ENCODE results near the gene ASAP2.

ASAP2 gene

DNA sequence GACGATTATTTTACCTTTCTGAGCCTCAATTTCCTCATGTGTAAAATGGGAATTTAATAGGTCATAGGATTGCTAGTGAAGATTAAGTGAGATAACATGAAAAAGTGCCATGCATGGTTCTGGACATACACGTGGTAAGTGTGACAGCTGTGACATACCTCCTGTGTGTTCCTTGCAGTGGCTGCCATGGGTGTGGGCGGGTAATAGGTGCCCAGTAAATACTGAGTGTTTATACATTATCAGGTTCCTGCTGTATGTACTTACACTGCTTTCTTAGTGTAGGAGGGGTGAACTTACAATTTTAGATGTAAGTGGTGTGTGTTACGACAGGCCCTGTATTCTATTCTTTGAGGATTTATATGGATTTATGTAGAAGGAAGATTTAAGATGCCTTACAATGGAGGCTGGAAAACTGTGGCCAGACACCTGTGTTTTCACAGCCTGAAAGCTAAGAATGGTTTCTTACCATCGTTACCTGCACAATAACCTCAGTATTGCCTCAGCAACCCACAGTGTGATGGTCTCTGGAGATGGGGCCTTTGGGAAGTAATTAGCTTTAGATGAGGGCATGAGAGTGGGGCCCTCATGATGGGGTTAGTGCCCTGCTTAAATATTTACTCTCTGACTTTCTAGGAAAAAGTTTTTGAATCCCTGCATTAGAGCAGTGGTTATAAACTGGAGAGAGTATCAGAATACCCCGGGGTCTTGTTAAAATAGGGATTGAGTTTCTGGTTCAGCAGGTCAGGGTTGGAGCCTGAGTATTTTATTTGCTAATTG is 78.1 kb downstream of the ASAP2 start:
- Mint-ChIP-seq H3K9me3 (no peaks in the 10 kb centered on the region), H3K4me1 (no peaks in the 10 kb centered on the region), H3K36me3 (no peaks in the 10 kb centered on the region), H3K27me3 (peaks cover 22% of the 10 kb centered on the region), H3K4me3 (no peak overlapping the region), H3K27ac (no peak overlapping the region)
- CTCF ChIA-PET: no interaction called here
- no peak for DNase-seq

DNA sequence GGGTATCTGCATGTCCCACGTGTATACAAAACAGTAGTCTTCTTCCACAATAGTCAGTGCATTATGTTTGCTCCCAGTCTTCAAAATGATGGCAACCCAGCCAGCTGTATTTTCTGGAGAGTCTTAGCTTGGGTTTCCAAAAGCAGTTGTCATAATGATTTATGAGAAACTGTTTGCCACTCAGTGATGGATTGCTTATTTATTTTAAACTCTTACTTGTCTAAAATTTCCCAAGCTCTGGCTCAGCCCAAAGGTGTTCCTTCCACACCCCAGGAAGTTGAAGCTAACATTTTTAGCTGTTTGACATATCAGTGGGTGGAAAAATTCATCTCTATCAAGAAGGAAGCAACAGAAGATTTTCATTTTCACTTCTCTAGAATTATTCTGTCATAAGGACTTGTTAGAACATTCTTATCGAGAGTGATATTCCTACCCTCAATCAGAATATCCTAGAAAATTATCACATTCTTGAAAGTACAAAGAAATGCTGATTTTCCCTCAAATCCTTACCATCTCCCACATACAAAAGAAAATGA is 78.8 kb downstream of the ASAP2 start:
- CTCF ChIA-PET: no interaction called here

DNA sequence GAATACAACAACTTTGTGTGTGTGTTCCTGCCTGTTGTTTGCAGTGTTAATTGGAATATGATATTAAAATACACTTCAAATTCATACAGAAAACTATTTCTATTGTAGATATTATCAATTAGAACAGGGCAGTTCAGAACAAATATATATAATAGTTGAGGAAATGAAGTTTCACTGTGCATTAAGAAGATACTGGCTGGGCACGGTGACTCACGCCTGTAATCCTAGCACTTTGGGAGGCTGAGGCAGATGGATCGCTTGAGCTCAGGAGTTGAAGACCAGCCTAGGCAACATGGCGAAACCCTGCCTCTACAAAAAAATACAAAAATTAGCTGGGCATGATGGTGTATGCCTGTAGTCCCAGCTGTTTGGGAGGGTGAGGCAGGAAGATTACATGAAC is 79.3 kb downstream of the ASAP2 start:
- no peaks in the 10 kb centered on the region for H3K4me1 Mint-ChIP-seq
- no peaks in the 10 kb centered on the region for H3K9me3 Mint-ChIP-seq
- CTCF ChIA-PET: no interaction called here
- H3K36me3 Mint-ChIP-seq: no peaks in the 10 kb centered on the region
- H3K4me3 Mint-ChIP-seq: no peak overlapping the region
- DNase-seq: no peak
- H3K27ac Mint-ChIP-seq: no peak overlapping the region
- H3K27me3 Mint-ChIP-seq: peaks cover 21% of the 10 kb centered on the region

More for the DNA sequence above, 78.8 kb downstream of the ASAP2 start:
- no peaks in the 10 kb centered on the region for H3K36me3 Mint-ChIP-seq
- no peak overlapping the region for H3K27ac Mint-ChIP-seq
- H3K4me3 Mint-ChIP-seq: no peak overlapping the region
- DNase-seq: no peak
- no peaks in the 10 kb centered on the region for H3K9me3 Mint-ChIP-seq
- H3K27me3 Mint-ChIP-seq: peaks cover 21% of the 10 kb centered on the region
- H3K4me1 Mint-ChIP-seq: no peaks in the 10 kb centered on the region

DNA sequence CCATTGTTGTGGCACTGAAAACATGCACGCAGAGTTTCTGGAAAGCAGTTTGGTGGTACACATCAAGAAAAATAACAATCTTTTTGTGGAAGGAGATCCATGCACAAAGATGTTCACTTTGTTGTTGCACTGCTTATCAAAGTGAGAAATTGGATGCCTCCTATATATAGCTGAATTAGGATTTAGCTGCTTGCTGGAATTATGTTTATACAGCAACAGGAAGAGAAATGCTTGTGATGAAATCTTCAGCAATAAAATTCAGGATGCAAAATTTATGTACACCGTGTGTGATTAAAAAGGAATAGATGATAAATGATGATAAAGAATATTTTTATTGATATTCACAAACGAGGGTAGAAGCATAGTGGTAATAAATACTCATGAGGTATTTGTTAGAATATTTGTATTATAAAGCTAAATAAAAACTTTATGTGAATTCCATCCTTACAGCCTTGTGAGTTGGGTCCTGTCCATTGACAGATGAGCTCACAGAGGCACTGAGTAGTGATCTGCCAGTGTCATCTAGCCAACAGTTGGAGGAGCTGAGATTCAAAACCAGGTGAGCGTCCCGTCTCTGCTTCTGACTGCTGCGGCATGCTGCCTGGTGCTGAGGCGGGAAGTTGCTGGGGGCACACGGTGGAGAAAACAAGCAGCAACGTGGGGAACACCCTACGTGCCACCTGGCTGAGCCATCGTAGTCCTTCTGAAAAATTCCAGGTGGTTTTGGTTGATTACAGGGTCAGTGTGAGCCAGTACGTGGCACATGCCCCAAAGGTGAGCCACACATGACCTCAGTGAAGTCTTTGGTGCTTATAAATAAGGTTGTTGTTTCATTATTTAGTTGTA is 80.2 kb downstream of the ASAP2 start:
- no peak for DNase-seq
- H3K27me3 Mint-ChIP-seq: peaks cover 26% of the 10 kb centered on the region
- no peaks in the 10 kb centered on the region for H3K9me3 Mint-ChIP-seq
- H3K4me3 Mint-ChIP-seq: no peak overlapping the region
- CTCF ChIA-PET: no interaction called here
- H3K36me3 Mint-ChIP-seq: no peaks in the 10 kb centered on the region
- no peak overlapping the region for H3K27ac Mint-ChIP-seq
- H3K4me1 Mint-ChIP-seq: no peaks in the 10 kb centered on the region

DNA sequence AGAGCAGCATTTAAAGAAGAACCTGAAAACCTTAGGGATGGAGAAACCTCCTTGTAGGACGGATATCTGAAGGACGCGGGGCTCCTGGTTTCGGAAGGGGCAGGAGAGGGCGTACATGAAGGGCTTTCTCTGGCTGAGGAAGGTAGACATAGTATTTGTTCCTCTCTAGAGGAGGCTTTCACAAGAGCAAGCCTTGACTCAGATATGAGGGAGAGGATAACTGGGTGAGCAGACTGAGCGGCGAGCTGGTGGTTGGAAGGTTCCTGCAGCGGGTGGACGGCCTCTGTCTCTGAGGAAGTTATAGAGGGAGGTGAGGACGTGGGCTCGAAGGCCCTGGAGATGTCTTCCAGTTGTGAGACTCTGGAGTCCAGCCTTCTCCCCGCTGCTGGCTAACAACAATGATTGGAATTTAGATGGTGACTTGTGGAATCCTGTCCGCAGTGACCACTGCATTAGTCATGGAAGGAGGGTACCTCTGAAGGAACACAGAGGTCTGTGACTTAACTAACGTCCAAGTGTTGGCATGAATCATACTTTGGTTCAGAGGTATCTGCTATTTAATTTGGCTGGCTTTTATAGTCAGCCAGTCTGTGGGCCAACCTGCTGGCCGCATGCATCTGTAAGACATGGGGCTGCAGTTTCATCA is 80.9 kb downstream of the ASAP2 start:
- H3K36me3 Mint-ChIP-seq: no peaks in the 10 kb centered on the region
- H3K4me1 Mint-ChIP-seq: no peaks in the 10 kb centered on the region
- no peaks in the 10 kb centered on the region for H3K9me3 Mint-ChIP-seq
- no peak overlapping the region for H3K27ac Mint-ChIP-seq
- DNase-seq: no peak
- CTCF ChIA-PET: no interaction called here
- peaks cover 31% of the 10 kb centered on the region for H3K27me3 Mint-ChIP-seq
- H3K4me3 Mint-ChIP-seq: no peak overlapping the region

DNA sequence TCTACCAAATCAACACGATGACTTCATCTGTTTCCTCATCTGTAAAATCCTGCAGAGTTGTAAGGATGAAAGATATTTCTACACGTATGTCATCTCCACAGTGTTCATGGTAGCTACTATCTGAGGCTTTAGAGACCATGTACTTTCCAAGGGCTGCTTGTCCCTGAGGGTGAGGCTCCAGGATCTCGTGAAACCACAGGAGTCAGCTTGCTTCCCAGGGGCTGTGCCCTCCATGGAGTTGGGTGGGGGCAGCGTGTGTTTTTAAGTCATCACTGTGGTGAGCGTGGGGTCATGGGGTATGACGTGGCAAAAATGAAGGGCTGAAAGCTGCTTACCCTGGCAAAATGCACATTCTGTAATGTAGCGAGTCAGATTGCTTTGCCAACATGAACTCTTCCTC is 81.6 kb downstream of the ASAP2 start:
- Mint-ChIP-seq H3K27ac (no peak overlapping the region), H3K27me3 (peaks cover 33% of the 10 kb centered on the region), H3K4me3 (no peak overlapping the region), H3K36me3 (no peaks in the 10 kb centered on the region), H3K9me3 (no peaks in the 10 kb centered on the region), H3K4me1 (no peaks in the 10 kb centered on the region)
- CTCF ChIA-PET: no interaction called here
- no peak for DNase-seq

DNA sequence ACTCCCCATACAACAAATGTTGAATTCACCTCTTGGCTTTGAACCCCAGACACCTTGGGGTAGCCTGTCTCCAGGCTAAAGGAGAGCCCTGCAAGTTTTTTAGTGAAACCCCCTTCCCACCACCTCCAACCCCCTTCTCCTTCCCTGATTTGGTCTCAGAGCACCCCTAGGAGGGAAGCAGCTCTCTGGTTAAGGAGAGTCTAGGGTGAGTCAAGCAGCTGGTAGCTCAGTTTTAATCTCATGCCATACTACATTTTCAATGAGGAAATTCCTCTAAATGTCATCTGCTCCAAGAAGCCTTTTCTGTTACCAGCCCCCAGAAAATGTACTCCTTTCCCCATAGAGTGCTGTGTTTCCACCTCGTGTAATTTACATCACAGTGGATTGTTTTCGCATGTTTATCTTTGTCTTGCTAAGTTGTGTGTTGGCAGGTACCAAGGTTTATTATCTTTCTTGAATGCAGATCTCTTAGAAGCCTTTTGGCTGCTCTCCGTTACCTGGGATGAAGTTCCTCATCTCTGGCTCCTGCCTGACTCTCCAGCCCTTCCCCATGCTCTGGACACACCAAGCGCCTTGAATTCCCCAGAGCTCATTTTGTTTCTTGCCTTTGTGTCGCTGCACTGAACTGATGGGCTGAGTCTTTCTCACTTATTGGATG is 82.2 kb downstream of the ASAP2 start:
- Mint-ChIP-seq H3K36me3 (no peaks in the 10 kb centered on the region), H3K4me3 (no peak overlapping the region), H3K27me3 (peaks cover 29% of the 10 kb centered on the region), H3K4me1 (no peaks in the 10 kb centered on the region), H3K9me3 (no peaks in the 10 kb centered on the region), H3K27ac (no peak overlapping the region)
- CTCF ChIA-PET: no interaction called here
- no peak for DNase-seq

DNA sequence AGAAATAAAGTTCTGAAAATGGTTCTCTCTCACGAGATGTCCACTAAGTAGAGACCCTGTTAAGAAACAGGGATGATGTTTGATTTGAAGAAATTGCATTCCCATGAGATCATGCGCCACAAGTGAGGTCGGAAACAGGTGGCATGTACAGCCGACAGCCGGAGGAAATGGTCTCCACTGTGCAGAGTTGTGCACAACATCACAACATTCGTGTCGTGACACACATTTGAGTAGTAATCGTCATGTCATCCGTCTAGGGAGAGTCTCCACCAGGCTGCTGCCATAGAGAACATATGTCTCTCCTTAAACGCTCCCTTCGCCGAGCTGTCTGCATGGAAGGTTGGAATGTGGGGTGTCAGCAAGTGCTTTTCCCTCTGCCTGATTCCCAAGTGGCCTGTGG is 84.7 kb downstream of the ASAP2 start:
- no peaks in the 10 kb centered on the region for H3K36me3 Mint-ChIP-seq
- no peak overlapping the region for H3K4me3 Mint-ChIP-seq
- no peak overlapping the region for H3K27ac Mint-ChIP-seq
- H3K27me3 Mint-ChIP-seq: peaks cover 34% of the 10 kb centered on the region
- H3K4me1 Mint-ChIP-seq: no peaks in the 10 kb centered on the region
- DNase-seq: no peak
- CTCF ChIA-PET: no interaction called here
- H3K9me3 Mint-ChIP-seq: no peaks in the 10 kb centered on the region

DNA sequence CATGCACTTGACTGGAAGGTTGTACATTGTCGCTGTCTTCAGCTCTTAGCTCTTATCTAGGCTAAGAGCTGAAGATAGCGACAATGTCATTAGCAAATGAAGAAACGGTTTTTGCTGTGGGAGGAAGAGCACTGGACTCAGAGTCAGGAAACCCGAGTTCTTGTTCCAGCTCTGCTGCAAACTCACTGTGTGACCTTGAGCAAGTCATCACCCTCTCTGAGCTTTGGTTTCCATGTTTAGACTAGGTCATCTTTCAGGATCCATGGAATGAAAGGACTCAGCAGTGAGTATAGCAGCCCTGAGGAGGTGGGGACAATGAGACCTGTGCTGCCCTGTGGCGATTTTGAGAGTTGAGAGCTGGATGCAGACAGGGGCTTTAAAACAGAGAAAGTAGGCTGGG is 85.3 kb downstream of the ASAP2 start:
- Mint-ChIP-seq H3K27ac (no peak overlapping the region), H3K36me3 (no peaks in the 10 kb centered on the region), H3K4me1 (no peaks in the 10 kb centered on the region), H3K4me3 (no peak overlapping the region), H3K27me3 (peaks cover 36% of the 10 kb centered on the region), H3K9me3 (no peaks in the 10 kb centered on the region)
- no peak for DNase-seq
- CTCF ChIA-PET: no interaction called here

DNA sequence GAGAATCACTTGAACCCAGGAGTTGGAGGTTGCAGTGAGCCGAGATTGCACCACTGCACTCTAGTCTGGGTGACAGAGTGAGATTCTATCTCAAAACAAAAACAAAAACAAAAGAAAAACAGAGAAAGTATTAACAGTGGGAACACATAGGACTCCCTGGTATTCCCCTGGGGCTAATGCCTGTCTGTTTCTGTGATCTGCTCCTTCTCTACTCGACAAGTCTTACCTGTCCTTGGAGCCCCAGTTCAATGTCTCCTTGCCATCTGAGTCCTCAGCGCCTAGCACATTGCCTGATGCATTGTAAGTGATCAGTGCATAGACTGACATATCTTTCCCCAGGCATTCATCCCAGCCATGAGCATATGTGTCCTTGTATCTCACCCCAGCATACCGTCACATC is 85.8 kb downstream of the ASAP2 start:
- no peaks in the 10 kb centered on the region for H3K9me3 Mint-ChIP-seq
- H3K4me1 Mint-ChIP-seq: no peaks in the 10 kb centered on the region
- H3K4me3 Mint-ChIP-seq: no peak overlapping the region
- no peak for DNase-seq
- peaks cover 30% of the 10 kb centered on the region for H3K27me3 Mint-ChIP-seq
- H3K36me3 Mint-ChIP-seq: no peaks in the 10 kb centered on the region
- H3K27ac Mint-ChIP-seq: no peak overlapping the region
- CTCF ChIA-PET: no interaction called here

DNA sequence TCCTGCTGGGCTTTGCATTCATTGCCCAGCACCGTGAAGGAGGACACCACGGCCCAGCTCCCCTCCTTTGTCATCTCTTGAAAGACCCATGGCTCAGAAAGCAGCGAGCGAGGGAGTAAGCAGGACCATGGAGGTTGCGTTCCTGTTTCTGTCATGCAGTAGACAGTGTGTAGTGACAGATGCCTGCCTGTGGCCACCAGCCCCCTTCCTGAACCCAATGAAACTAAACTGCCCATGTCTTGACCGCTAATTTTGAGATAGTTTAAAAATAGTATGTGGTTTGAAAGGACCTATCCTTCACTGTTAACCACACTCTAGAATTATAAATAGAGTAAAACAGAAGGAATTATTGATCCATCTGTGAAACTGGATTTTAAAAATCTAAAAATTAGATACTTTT is 88.2 kb downstream of the ASAP2 start:
- no peak overlapping the region for H3K4me3 Mint-ChIP-seq
- CTCF ChIA-PET: no interaction called here
- DNase-seq: no peak
- H3K9me3 Mint-ChIP-seq: no peaks in the 10 kb centered on the region
- peaks cover 26% of the 10 kb centered on the region for H3K27me3 Mint-ChIP-seq
- no peak overlapping the region for H3K27ac Mint-ChIP-seq
- no peaks in the 10 kb centered on the region for H3K36me3 Mint-ChIP-seq
- H3K4me1 Mint-ChIP-seq: no peaks in the 10 kb centered on the region

DNA sequence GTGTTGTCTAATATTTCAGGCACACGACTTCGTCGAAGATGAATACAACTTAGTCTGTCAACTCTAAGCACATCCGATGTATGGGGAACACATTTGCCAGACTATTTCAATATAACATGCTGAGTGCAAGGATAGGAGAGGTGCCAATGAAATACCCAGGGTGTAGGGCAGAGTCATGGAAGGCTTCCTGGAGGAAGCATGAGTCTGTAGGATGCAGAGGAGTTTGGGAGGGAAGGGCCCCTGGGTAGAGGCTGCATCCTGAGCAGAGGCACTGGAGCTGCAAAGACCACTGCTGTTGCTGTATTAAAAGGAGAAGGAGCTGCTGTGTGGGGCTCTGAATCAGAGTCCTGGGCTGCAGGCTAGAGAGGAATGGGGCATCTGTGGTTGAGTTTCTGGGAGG is 89.9 kb downstream of the ASAP2 start:
- H3K27ac Mint-ChIP-seq: no peak overlapping the region
- peaks cover 19% of the 10 kb centered on the region for H3K27me3 Mint-ChIP-seq

DNA sequence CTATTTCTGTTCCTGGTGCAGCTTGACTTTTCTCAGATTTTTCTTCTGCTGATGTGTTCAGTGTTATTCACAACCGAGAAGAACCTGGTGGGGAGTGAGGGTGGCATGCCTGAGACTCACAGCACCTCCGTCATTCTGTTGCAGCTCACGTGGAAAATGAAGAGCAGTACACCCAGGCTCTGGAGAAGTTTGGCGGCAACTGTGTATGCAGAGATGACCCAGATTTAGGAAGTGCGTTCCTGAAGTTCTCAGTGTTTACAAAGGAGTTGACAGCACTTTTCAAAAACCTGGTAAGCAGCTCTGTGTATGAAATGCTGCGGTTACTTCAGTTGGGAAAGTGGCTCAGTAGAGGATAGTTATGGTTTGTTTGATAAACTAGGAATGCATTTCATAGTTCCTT is 90.5 kb downstream of the ASAP2 start:
- H3K4me3 Mint-ChIP-seq: no peak overlapping the region
- no peaks in the 10 kb centered on the region for H3K36me3 Mint-ChIP-seq
- no peaks in the 10 kb centered on the region for H3K9me3 Mint-ChIP-seq
- no peak for DNase-seq
- CTCF ChIA-PET: no interaction called here
- no peaks in the 10 kb centered on the region for H3K4me1 Mint-ChIP-seq
- no peak overlapping the region for H3K27ac Mint-ChIP-seq
- peaks cover 13% of the 10 kb centered on the region for H3K27me3 Mint-ChIP-seq

More for the DNA sequence above, 89.9 kb downstream of the ASAP2 start:
- Mint-ChIP-seq H3K36me3 (no peaks in the 10 kb centered on the region), H3K9me3 (no peaks in the 10 kb centered on the region), H3K4me3 (no peak overlapping the region), H3K4me1 (no peaks in the 10 kb centered on the region)
- CTCF ChIA-PET: no interaction called here
- no peak for DNase-seq

DNA sequence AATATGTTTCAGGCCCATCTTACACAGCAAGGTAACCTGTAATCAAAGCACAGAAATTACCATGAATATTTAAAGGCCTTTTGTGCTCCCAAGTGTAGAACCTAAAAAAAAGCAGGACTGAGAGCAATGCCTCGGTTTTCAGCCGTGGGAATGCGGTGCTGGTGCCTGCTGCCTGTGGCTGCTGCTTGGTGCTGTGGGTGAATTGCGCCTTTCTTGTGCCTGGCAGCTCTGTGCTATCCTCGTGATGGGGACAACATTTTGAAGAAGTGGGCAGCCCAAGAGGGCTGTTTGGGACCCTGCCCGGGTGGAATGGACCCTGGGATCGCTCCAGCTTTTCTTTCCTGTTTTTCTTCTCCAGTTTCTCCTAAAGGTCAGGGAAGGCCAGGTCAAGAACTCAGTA is 91.2 kb downstream of the ASAP2 start:
- H3K36me3 Mint-ChIP-seq: no peaks in the 10 kb centered on the region
- CTCF ChIA-PET: no interaction called here
- no peaks in the 10 kb centered on the region for H3K4me1 Mint-ChIP-seq
- H3K27ac Mint-ChIP-seq: no peak overlapping the region
- peaks cover 8% of the 10 kb centered on the region for H3K27me3 Mint-ChIP-seq
- H3K4me3 Mint-ChIP-seq: no peak overlapping the region
- H3K9me3 Mint-ChIP-seq: no peaks in the 10 kb centered on the region
- DNase-seq: no peak

Data from activated naive CD4-positive, alpha-beta T cell treated with anti-CD3 and anti-CD28 coated beads, Interleukin-2, amount 10 ng/mL, durations not matched to agents 7 days and 5 days (primary cell).